ENCODE results near the gene AFP.

DNA sequence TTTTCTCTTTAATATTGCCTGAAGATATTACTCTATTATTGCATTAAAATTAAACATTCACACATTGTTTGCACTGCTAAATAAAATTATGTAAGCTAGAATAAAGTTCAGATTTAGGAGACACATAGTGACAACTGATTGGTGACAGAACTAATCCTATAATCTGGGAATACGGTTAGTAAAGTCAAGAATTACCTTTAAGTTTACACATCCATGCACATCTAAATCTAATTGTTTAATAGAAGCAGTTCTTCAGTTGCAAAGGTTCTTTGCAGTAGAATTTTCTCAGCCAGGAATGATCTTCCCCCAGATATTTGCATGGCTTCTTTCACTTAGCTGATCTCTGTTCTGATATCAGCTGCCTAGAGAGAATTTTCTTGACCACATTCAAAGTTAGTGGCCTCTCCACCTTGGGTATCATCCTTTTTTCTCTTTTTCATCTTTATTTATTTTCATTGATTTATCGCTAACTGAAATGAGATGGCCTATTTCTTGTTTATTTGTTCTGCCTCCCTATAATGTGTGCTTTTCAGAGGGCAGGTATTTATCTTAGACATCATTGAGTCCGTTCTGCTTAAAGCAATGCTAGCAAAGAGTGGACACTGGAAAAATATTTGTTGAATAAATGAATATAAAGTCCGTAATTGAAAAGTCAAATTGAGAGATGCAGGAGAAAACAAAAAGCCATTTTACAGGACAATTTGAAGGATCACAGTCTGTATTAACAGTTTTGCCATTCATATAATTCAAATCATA is 12.6 kb downstream of the AFP start:
- no peak for TF ChIP-seq ZNF239 (CRISPR knock-in tag; IDR thresholded peaks at IDR 0.05)
- no peak for TF ChIP-seq SMARCC2 (IDR thresholded peaks at IDR 0.05; ENCODE audit: low read depth)
- TF ChIP-seq, protein P1, sequence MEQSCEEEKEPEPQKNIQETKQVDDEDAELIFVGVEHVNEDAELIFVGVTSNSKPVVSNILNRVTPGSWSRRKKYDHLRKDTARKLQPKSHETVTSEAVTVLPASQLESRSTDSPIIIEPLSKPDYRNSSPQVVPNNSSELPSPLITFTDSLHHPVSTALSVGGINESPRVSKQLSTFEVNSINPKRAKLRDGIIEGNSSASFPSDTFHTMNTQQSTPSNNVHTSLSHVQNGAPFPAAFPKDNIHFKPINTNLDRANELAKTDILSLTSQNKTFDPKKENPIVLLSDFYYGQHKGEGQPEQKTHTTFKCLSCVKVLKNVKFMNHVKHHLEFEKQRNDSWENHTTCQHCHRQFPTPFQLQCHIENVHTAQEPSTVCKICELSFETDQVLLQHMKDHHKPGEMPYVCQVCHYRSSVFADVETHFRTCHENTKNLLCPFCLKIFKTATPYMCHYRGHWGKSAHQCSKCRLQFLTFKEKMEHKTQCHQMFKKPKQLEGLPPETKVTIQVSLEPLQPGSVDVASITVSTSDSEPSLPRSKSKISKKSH (CRISPR knock-in tag; IDR thresholded peaks at IDR 0.05): no peak
- no peak for TF ChIP-seq RBM34 (IDR thresholded peaks at IDR 0.05; ENCODE audit: borderline replicate concordance, insufficient read depth, low read length)
- no peak for TF ChIP-seq EZH2 (IDR thresholded peaks at IDR 0.05; ENCODE audit: borderline replicate concordance, low read depth, low read length)
- TF ChIP-seq, protein P2, sequence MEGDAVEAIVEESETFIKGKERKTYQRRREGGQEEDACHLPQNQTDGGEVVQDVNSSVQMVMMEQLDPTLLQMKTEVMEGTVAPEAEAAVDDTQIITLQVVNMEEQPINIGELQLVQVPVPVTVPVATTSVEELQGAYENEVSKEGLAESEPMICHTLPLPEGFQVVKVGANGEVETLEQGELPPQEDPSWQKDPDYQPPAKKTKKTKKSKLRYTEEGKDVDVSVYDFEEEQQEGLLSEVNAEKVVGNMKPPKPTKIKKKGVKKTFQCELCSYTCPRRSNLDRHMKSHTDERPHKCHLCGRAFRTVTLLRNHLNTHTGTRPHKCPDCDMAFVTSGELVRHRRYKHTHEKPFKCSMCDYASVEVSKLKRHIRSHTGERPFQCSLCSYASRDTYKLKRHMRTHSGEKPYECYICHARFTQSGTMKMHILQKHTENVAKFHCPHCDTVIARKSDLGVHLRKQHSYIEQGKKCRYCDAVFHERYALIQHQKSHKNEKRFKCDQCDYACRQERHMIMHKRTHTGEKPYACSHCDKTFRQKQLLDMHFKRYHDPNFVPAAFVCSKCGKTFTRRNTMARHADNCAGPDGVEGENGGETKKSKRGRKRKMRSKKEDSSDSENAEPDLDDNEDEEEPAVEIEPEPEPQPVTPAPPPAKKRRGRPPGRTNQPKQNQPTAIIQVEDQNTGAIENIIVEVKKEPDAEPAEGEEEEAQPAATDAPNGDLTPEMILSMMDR (IDR thresholded peaks at IDR 0.05 in 2 of 3, conservative IDR thresholded peaks at IDR 0.05 in 1 of 3; ENCODE audit: insufficient read depth in 2 of 3, low read depth in 1 of 3, low read length in 3 of 3): no peak
- TF ChIP-seq, protein P3, sequence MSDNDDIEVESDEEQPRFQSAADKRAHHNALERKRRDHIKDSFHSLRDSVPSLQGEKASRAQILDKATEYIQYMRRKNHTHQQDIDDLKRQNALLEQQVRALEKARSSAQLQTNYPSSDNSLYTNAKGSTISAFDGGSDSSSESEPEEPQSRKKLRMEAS (CRISPR knock-in tag; IDR thresholded peaks at IDR 0.05): no peak
- TF ChIP-seq, protein P4, sequence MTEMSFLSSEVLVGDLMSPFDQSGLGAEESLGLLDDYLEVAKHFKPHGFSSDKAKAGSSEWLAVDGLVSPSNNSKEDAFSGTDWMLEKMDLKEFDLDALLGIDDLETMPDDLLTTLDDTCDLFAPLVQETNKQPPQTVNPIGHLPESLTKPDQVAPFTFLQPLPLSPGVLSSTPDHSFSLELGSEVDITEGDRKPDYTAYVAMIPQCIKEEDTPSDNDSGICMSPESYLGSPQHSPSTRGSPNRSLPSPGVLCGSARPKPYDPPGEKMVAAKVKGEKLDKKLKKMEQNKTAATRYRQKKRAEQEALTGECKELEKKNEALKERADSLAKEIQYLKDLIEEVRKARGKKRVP (CRISPR knock-in tag; IDR thresholded peaks at IDR 0.05): no peak
- no peak for TF ChIP-seq PHF20 (IDR thresholded peaks at IDR 0.05; ENCODE audit: partially characterized antibody)
- no peak for TF ChIP-seq NONO (IDR thresholded peaks at IDR 0.05; ENCODE audit: low read depth in 2 of 2, low read length in 1 of 2)
- no peak for TF ChIP-seq IFI16 (CRISPR knock-in tag; IDR thresholded peaks at IDR 0.05)
- no peak for TF ChIP-seq L3MBTL2 (IDR thresholded peaks at IDR 0.05)
